Measurements from ENCODE around the gene PSD2. TPM values are rescaled to one million over a fixed set of nuclear protein-coding genes. Genes with fewer than 3 reads are reported as not detected.

PSD2 gene
- total RNA-seq, 1 donor from 2014 or later: 0.14 TPM

DNA sequence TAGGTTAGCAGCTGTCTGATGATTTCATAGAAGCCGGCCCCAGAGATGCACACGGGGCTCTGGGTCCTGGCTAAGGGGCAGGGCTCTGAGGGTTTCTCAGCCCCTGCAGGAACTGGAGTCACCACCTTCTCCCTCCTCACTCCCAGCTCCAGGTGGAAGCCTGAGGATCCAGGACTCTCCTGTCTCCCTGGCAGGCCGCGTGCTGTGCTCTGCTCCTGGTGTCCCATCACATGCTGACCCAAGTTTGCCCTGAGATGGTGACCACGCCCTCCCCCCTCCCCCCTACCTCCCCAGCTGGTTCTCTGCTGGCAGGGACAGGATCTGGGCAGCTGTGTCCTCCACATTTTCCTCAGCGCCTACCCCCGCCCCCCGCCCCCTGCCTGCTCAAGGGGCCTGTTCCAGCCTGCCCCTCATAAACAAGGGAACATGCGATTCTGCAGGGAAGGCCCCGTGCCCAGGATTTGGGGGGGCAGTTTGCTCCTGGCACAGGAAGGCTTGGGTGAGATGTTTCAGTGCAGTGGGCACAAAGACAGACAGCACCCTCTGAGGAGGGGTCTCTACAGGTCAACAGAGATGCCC lies 87.4 kb downstream of the PSD2 start:
- Mint-ChIP-seq H3K27me3 (no peaks in the 10 kb centered on the region), H3K27ac (no peak overlapping the region), H3K9me3 (ENCODE audit: low read depth) (no peaks in the 10 kb centered on the region), H3K36me3 (ENCODE audit: insufficient read depth) (peaks cover 1% of the 10 kb centered on the region), H3K4me3 (ENCODE audit: low read depth) (no peak overlapping the region), H3K4me1 (ENCODE audit: low read depth) (peaks cover 5% of the 10 kb centered on the region)
- TF ChIP-seq, protein P1, sequence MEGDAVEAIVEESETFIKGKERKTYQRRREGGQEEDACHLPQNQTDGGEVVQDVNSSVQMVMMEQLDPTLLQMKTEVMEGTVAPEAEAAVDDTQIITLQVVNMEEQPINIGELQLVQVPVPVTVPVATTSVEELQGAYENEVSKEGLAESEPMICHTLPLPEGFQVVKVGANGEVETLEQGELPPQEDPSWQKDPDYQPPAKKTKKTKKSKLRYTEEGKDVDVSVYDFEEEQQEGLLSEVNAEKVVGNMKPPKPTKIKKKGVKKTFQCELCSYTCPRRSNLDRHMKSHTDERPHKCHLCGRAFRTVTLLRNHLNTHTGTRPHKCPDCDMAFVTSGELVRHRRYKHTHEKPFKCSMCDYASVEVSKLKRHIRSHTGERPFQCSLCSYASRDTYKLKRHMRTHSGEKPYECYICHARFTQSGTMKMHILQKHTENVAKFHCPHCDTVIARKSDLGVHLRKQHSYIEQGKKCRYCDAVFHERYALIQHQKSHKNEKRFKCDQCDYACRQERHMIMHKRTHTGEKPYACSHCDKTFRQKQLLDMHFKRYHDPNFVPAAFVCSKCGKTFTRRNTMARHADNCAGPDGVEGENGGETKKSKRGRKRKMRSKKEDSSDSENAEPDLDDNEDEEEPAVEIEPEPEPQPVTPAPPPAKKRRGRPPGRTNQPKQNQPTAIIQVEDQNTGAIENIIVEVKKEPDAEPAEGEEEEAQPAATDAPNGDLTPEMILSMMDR (IDR thresholded peaks at IDR 0.05; ENCODE audit: unreplicated experiment): no peak
- no peak for DNase-seq (ENCODE audit: low spot score, unreplicated experiment)

DNA sequence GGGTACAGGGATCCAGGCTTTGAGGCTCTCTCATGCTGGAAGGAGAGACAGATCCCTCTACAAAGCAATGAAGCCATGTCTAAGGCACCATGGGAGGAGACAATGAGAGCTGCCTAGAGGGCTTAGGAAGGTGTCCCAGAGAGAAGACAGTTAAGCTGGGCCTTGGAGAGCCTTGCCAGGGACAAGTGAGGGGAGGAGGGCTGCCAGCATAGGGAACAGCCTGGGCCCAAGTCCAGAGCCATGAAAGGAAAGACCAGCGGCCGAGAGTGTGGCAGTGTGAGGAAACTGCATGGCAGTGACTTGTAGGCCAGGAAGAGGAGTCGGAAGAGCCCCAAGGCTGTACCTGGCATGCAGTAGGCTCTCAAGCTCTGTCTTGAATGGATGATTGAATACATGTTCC lies 88.5 kb downstream of the PSD2 start:
- Mint-ChIP-seq H3K27ac (no peak overlapping the region), H3K4me3 (ENCODE audit: low read depth) (no peak overlapping the region), H3K27me3 (no peaks in the 10 kb centered on the region), H3K36me3 (ENCODE audit: insufficient read depth) (peaks cover 1% of the 10 kb centered on the region), H3K4me1 (ENCODE audit: low read depth) (peaks cover 5% of the 10 kb centered on the region), H3K9me3 (ENCODE audit: low read depth) (no peaks in the 10 kb centered on the region)
- TF ChIP-seq, protein P1 (IDR thresholded peaks at IDR 0.05; ENCODE audit: unreplicated experiment): no peak
- DNase-seq (ENCODE audit: low spot score, unreplicated experiment): no peak

DNA sequence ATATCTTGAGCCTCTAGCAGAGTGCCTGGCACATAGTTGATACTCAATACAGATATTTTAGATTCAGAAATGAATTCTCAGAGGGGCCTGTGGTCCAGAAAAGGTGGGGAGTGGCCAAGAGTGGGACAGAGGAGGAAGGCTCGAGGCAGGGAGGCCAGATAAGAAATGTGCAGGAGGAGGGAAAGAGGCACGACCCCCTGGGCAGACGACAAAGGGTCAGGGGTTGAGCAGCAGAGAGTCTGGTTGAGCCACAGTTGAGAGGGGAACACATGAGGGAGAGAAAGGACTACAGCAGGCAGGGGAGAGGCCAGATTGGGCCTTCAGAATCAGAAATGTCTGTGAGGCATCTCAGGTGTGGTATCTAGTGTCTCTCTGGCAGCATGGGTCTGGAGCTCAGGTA lies 89.1 kb downstream of the PSD2 start:
- Mint-ChIP-seq H3K27me3 (no peaks in the 10 kb centered on the region), H3K36me3 (ENCODE audit: insufficient read depth) (peaks cover 1% of the 10 kb centered on the region), H3K27ac (no peak overlapping the region), H3K4me1 (ENCODE audit: low read depth) (peaks cover 4% of the 10 kb centered on the region), H3K9me3 (ENCODE audit: low read depth) (no peaks in the 10 kb centered on the region), H3K4me3 (ENCODE audit: low read depth) (no peak overlapping the region)
- TF ChIP-seq, protein P1 (IDR thresholded peaks at IDR 0.05; ENCODE audit: unreplicated experiment): no peak
- no peak for DNase-seq (ENCODE audit: low spot score, unreplicated experiment)

DNA sequence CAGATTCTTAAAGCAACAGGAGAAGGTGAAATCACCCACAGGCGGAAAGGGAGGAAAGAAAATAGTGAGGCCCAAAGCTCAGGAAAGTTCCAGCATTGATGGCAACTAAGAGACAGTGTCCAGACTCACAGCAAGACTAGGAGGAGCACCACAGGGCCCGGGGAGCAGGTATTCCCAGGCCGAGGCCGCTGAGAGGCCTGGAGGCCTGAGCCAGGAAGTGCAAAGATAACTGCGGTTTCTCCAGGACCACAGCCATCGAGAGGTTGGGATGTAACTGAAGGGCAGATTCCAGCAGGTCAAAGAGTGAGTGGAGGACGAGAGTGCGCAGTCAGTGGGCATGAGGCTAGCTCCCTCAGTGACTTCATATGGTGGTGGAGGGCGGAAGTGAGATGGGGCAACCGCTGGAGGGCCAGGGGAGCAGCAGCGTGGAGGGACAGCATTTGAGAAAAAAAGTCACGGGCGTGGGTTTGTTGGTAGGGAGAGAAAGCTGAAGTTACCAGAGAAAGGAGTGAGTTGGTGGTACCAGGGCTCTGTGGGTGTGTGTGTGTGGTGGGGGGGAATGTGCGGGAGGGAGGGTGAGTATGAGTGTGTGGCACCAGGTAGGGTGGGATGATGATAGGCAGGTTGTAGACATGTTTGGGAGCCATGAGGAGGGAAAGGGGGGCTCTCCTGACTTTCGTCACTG lies 89.7 kb downstream of the PSD2 start:
- no peak for DNase-seq (ENCODE audit: low spot score, unreplicated experiment)
- H3K27ac Mint-ChIP-seq: no peak overlapping the region
- no peaks in the 10 kb centered on the region for H3K9me3 Mint-ChIP-seq (ENCODE audit: low read depth)
- no peaks in the 10 kb centered on the region for H3K27me3 Mint-ChIP-seq
- H3K4me1 Mint-ChIP-seq (ENCODE audit: low read depth): no peaks in the 10 kb centered on the region
- peaks cover 1% of the 10 kb centered on the region for H3K36me3 Mint-ChIP-seq (ENCODE audit: insufficient read depth)
- H3K4me3 Mint-ChIP-seq (ENCODE audit: low read depth): no peak overlapping the region
- TF ChIP-seq, protein P1 (IDR thresholded peaks at IDR 0.05; ENCODE audit: unreplicated experiment): no peak

DNA sequence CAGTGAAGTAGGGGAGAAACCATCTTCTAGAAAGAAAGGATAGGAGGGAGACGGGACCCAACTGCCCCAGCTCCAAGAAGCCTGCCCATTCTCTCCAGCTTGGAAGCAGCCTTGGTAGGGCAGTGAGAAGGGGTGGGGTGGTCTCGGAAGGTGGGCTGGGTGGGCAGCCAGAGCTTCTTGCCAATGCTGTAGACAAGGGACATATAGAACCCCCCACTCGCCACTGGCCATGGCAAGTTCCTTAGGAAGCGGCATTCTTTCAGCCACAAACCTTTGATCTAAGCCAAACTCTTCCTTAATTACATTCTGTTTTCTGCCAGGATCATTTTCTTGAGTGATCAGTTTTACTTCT lies 90.2 kb downstream of the PSD2 start:
- DNase-seq (ENCODE audit: low spot score, unreplicated experiment): no peak
- TF ChIP-seq, protein P1 (IDR thresholded peaks at IDR 0.05; ENCODE audit: unreplicated experiment): no peak
- Mint-ChIP-seq H3K36me3 (ENCODE audit: insufficient read depth) (peaks cover 1% of the 10 kb centered on the region), H3K27ac (no peak overlapping the region), H3K27me3 (no peaks in the 10 kb centered on the region), H3K4me1 (ENCODE audit: low read depth) (no peaks in the 10 kb centered on the region), H3K4me3 (ENCODE audit: low read depth) (no peak overlapping the region), H3K9me3 (ENCODE audit: low read depth) (no peaks in the 10 kb centered on the region)
